Stimulated activated naive B cell treated with anti-CD40 and anti-IgM and Interleukin-4, amounts not matched to agents 10 μg/mL and 1 μg/mL and 100 μg/mL, for 72 hours (primary cell): Measurements from ENCODE around the gene GTF3C2.

ENCODE experiments used
- ATAC-seq, 2 donors: fragments of 150-1000 bp; cut with Tn5 transposase; replicated peaks; 2 replicates each; pipeline ENCODE4 v1.10.0; 2021; ENCODE audit warnings: moderate library complexity in 1 of 2
- DNase-seq: peaks from one replicate; pipeline ENCODE4 v3.0.0; 2021
- H3K27ac Mint-ChIP-seq: one replicate; pipeline ENCODE4 v1.8.0; 2022; ENCODE audit warnings: mild to moderate bottlenecking, mixed read lengths
- H3K27me3 Mint-ChIP-seq, 2 donors: one replicate each; pipeline ENCODE4 v1.8.0; 2022; ENCODE audit warnings: mixed read lengths in 2 of 2
- H3K36me3 Mint-ChIP-seq, 2 donors: one replicate each; pipeline ENCODE4 v1.8.0; 2022; ENCODE audit warnings: mixed read lengths in 2 of 2, mild to moderate bottlenecking in 1 of 2
- H3K4me1 Mint-ChIP-seq, 2 donors: one replicate each; pipeline ENCODE4 v1.8.0; 2022; ENCODE audit warnings: mixed read lengths in 2 of 2, mild to moderate bottlenecking in 1 of 2
- H3K4me3 Mint-ChIP-seq, 2 donors: one replicate each; pipeline ENCODE4 v1.8.0; 2022; ENCODE audit warnings: mild to moderate bottlenecking in 2 of 2, mixed read lengths in 2 of 2, moderate library complexity in 1 of 2
- H3K9me3 Mint-ChIP-seq, 2 donors: one replicate each; pipeline ENCODE4 v1.8.0; 2022; ENCODE audit warnings: mixed read lengths in 2 of 2, mild to moderate bottlenecking in 1 of 2

GTF3C2 gene

GRCh38 chr2:27377618-27378095 is 21.1 kb upstream of the GTF3C2 start:
- Mint-ChIP-seq H3K4me3 (peak overlapping the region; percentile 6 to 43), H3K36me3 (peaks cover 62 to 85% of the 10 kb centered on the region in 2 donors), H3K4me1 (peaks cover 51 to 76% of the 10 kb centered on the region in 2 donors), H3K27ac (peak overlapping the region; percentile 82), H3K27me3 (no peaks in the 10 kb centered on the region), H3K9me3 (peaks cover 0 to 3% of the 10 kb centered on the region in 2 donors)
- DNase-seq (no peak), ATAC-seq (no peak)

- peaks cover 0 to 3% of the 10 kb centered on the region in 2 donors for H3K9me3 Mint-ChIP-seq
- no peaks in the 10 kb centered on the region for H3K27me3 Mint-ChIP-seq
- H3K4me1 Mint-ChIP-seq: peaks cover 57 to 80% of the 10 kb centered on the region in 2 donors
- peaks cover 65 to 88% of the 10 kb centered on the region in 2 donors for H3K36me3 Mint-ChIP-seq
- peak overlapping the region; percentile 83 for H3K27ac Mint-ChIP-seq
- peak overlapping the region; percentile 32 to 43 for H3K4me3 Mint-ChIP-seq
- DNase-seq (no peak), ATAC-seq (no peak)
These were observed 20.5 kb upstream of the GTF3C2 start for GRCh38 chr2:27376866-27377617.

GRCh38 chr2:27376151-27376865 is 19.7 kb upstream of the GTF3C2 start:
- peak overlapping the region in 1 of 2 donors; percentile 10 for H3K4me3 Mint-ChIP-seq
- H3K9me3 Mint-ChIP-seq: peaks cover 0 to 3% of the 10 kb centered on the region in 2 donors
- H3K27me3 Mint-ChIP-seq: no peaks in the 10 kb centered on the region
- no peak for DNase-seq
- peaks cover 62 to 85% of the 10 kb centered on the region in 2 donors for H3K36me3 Mint-ChIP-seq
- peaks cover 59 to 80% of the 10 kb centered on the region in 2 donors for H3K4me1 Mint-ChIP-seq
- no peak for ATAC-seq
- peak overlapping the region; percentile 83 for H3K27ac Mint-ChIP-seq

- H3K9me3 Mint-ChIP-seq: no peaks in the 10 kb centered on the region
- no peak overlapping the region for H3K4me3 Mint-ChIP-seq
- ATAC-seq (no peak), DNase-seq (no peak)
- H3K4me1 Mint-ChIP-seq: peaks cover 54 to 76% of the 10 kb centered on the region in 2 donors
- H3K27ac Mint-ChIP-seq: peak overlapping the region; percentile 39
- no peaks in the 10 kb centered on the region for H3K27me3 Mint-ChIP-seq
- H3K36me3 Mint-ChIP-seq: peaks cover 55 to 81% of the 10 kb centered on the region in 2 donors
These were observed 19.0 kb upstream of the GTF3C2 start for GRCh38 chr2:27375513-27376099.

GRCh38 chr2:27373567-27373966 is 17.0 kb upstream of the GTF3C2 start:
- Mint-ChIP-seq H3K36me3 (peaks cover 52 to 78% of the 10 kb centered on the region in 2 donors), H3K4me1 (peaks cover 49 to 67% of the 10 kb centered on the region in 2 donors), H3K27me3 (no peaks in the 10 kb centered on the region), H3K4me3 (no peak overlapping the region), H3K27ac (peak overlapping the region; percentile 47), H3K9me3 (no peaks in the 10 kb centered on the region)
- no peak for ATAC-seq
- no peak for DNase-seq

GRCh38 chr2:27372937-27373336 is 16.4 kb upstream of the GTF3C2 start:
- Mint-ChIP-seq H3K9me3 (no peaks in the 10 kb centered on the region), H3K27ac (peak overlapping the region; percentile 100)
- ATAC-seq: no peak

GRCh38 chr2:27370816-27371620 is 14.5 kb upstream of the GTF3C2 start:
- no peaks in the 10 kb centered on the region for H3K27me3 Mint-ChIP-seq
- H3K4me1 Mint-ChIP-seq: peaks cover 33 to 61% of the 10 kb centered on the region in 2 donors
- H3K4me3 Mint-ChIP-seq: peak overlapping the region; percentile 87 to 92
- peaks cover 37 to 76% of the 10 kb centered on the region in 2 donors for H3K36me3 Mint-ChIP-seq
- peak; percentile 71 for DNase-seq
- ATAC-seq: peak; percentile 48 to 50
- no peaks in the 10 kb centered on the region for H3K9me3 Mint-ChIP-seq
- peak overlapping the region; percentile 100 for H3K27ac Mint-ChIP-seq

More at GRCh38 chr2:27372937-27373336, 16.4 kb upstream of the GTF3C2 start:
- no peak for DNase-seq
- peaks cover 45 to 64% of the 10 kb centered on the region in 2 donors for H3K4me1 Mint-ChIP-seq
- peak overlapping the region in 1 of 2 donors; percentile 87 for H3K4me3 Mint-ChIP-seq
- peaks cover 51 to 79% of the 10 kb centered on the region in 2 donors for H3K36me3 Mint-ChIP-seq
- H3K27me3 Mint-ChIP-seq: no peaks in the 10 kb centered on the region

GRCh38 chr2:27370026-27370815 is 13.7 kb upstream of the GTF3C2 start, which contains the start of the genes EIF2B4 and SNX17:
Gene EIF2B4, minus strand, starts transcription at chr2:27370338. Its CDS starts 24 bp downstream, at chr2:27370314.
Gene SNX17, plus strand, starts transcription at chr2:27370616. Its CDS starts 128 bp downstream, at chr2:27370744.
- Mint-ChIP-seq H3K9me3 (no peaks in the 10 kb centered on the region), H3K4me3 (peak within 1 kb of the TSS; percentile 87 to 92), H3K4me1 (peaks cover 31 to 61% of the 10 kb centered on the region in 2 donors), H3K36me3 (peaks cover 34 to 71% of the 10 kb centered on the region in 2 donors), H3K27me3 (no peaks in the 10 kb centered on the region), H3K27ac (peak within 1 kb of the TSS; percentile 100)
- peak; percentile 89 to 91 for ATAC-seq
- DNase-seq: peak; percentile 99

GRCh38 chr2:27369471-27370025 is 13.0 kb upstream of the GTF3C2 start:
- Mint-ChIP-seq H3K27ac (peak overlapping the region; percentile 97), H3K27me3 (no peaks in the 10 kb centered on the region), H3K9me3 (no peaks in the 10 kb centered on the region), H3K4me1 (peaks cover 28 to 59% of the 10 kb centered on the region in 2 donors), H3K4me3 (peak overlapping the region; percentile 87 to 92), H3K36me3 (peaks cover 33 to 66% of the 10 kb centered on the region in 2 donors)
- no peak for ATAC-seq
- no peak for DNase-seq

- Mint-ChIP-seq H3K4me1 (peaks cover 9 to 31% of the 10 kb centered on the region in 2 donors), H3K9me3 (no peaks in the 10 kb centered on the region), H3K36me3 (peaks cover 19 to 49% of the 10 kb centered on the region in 2 donors), H3K27me3 (no peaks in the 10 kb centered on the region), H3K4me3 (no peak overlapping the region), H3K27ac (no peak overlapping the region)
- ATAC-seq (peak; percentile 20 to 21), DNase-seq (no peak)
These were observed 7.4 kb upstream of the GTF3C2 start for GRCh38 chr2:27363933-27364332.

GRCh38 chr2:27362678-27363420 is 6.3 kb upstream of the GTF3C2 start:
- Mint-ChIP-seq H3K4me1 (peaks cover 10 to 34% of the 10 kb centered on the region in 2 donors), H3K27ac (no peak overlapping the region), H3K9me3 (no peaks in the 10 kb centered on the region), H3K36me3 (peaks cover 18 to 50% of the 10 kb centered on the region in 2 donors), H3K4me3 (no peak overlapping the region), H3K27me3 (no peaks in the 10 kb centered on the region)
- DNase-seq: no peak
- ATAC-seq: no peak

GRCh38 chr2:27356056-27356381 is 545 bp downstream of the GTF3C2 start:
- peak overlapping the region; percentile 98 for H3K27ac Mint-ChIP-seq
- H3K36me3 Mint-ChIP-seq: peaks cover 15 to 24% of the 10 kb centered on the region in 2 donors
- DNase-seq (no peak), ATAC-seq (peak; percentile 48 to 49)
- peak overlapping the region; percentile 99 to 100 for H3K4me3 Mint-ChIP-seq
- peaks cover 26 to 48% of the 10 kb centered on the region in 2 donors for H3K4me1 Mint-ChIP-seq
- H3K27me3 Mint-ChIP-seq: no peaks in the 10 kb centered on the region
- H3K9me3 Mint-ChIP-seq: no peaks in the 10 kb centered on the region
